A549 (cell line): Measurements from ENCODE around the gene CGREF1. TPM values are rescaled to one million over a fixed set of nuclear protein-coding genes. Genes with fewer than 3 reads are reported as not detected.
"Not testable (repeated sequence)": the region's sequence is repeated elsewhere in the genome, so short reads cannot be mapped to it uniquely, and the experiment has no call there.

Source experiments
- ATAC-seq, 2 experiments: fragments of 200-7000 bp in 1 of 2; fragments of >200 bp in 1 of 2; cut with Nextera tagmentation in 1 of 2; cut with Tn5 transposase in 1 of 2; 3 replicates each; pipeline versions ENCODE4 v1.8.0 to v1.9.1; 2018 to 2020; ENCODE audit warnings: mild to moderate bottlenecking in 1 of 2, moderate library complexity in 1 of 2
- CTCF ChIA-PET: fragments of 300-600 bp; sonication (Branson Sonifier 250); formaldehyde crosslinking; extraction: SDS; loops from one replicate; lab custom pipeline; 2021; ENCODE audit warnings: antibody characterized with exemption, inconsistent platforms; lab: Yijun Ruan, JAX
- POLR2A ChIA-PET: fragments of 350-600 bp; formaldehyde crosslinking; extraction: SDS; loops from one replicate; lab custom pipeline; 2021; ENCODE audit warnings: antibody characterized with exemption, inconsistent platforms; lab: Yijun Ruan, JAX
- DNase-seq, 2 experiments: peaks; one replicate each; pipeline versions ENCODE4 v3.0.0 to v3.0.0-alpha.2; 2011 to 2016; ENCODE audit warnings: low read depth in 1 of 2, low spot score in 1 of 2
- FAIRE-seq: peaks from 2 replicates; lab custom pipeline; 2011; peaks lifted over from hg19 to GRCh38; lab: Jason Lieb, UNC
- H3K27ac ChIP-seq, 2 experiments: fragments of >200 bp; sonication (Bioruptor Twin); formaldehyde crosslinking; 3 replicates each; pipeline ENCODE4 v1.5.1; 2016 to 2017
- H3K4me1 ChIP-seq: fragments of >200 bp; sonication (Bioruptor Twin); formaldehyde crosslinking; 3 replicates; pipeline ENCODE4 v1.6.1; 2016
- H3K4me2 ChIP-seq: fragments of >200 bp; sonication (Bioruptor Twin); formaldehyde crosslinking; 3 replicates; pipeline ENCODE4 v1.6.1; 2016
- H3K4me3 ChIP-seq: fragments of >200 bp; sonication (Bioruptor Twin); formaldehyde crosslinking; 3 replicates; pipeline ENCODE4 v1.5.1; 2016
- H3K9me3 ChIP-seq: fragments of >200 bp; sonication (Bioruptor Twin); formaldehyde crosslinking; 3 replicates; pipeline ENCODE4 v1.6.1; 2016
- BHLHE40 ChIP-seq: IDR thresholded peaks from 2 replicates; pipeline ENCODE4 v1.6.1; 2012; ENCODE audit warnings: low read depth, low read length, inconsistent platforms
- CBX2 ChIP-seq: fragments of 200-600 bp; sonication (generic); IDR thresholded peaks from 2 replicates; pipeline ENCODE4 v1.6.1; 2016; ENCODE audit warnings: low read depth, mild to moderate bottlenecking, borderline replicate concordance
- CHD4 ChIP-seq: fragments of 200-600 bp; sonication (generic); IDR thresholded peaks from 2 replicates; pipeline ENCODE4 v1.6.1; 2016; ENCODE audit warnings: antibody characterized with exemption, mild to moderate bottlenecking, borderline replicate concordance
- KDM1A ChIP-seq: fragments of 200-600 bp; sonication (generic); IDR thresholded peaks from 2 replicates; pipeline ENCODE4 v1.6.1; 2016; ENCODE audit warnings: low read depth, mild to moderate bottlenecking
- NPAS2 ChIP-seq: fragments of 250-450 bp; sonication (Bioruptor Pico); IDR thresholded peaks from 2 replicates; pipeline ENCODE4 v1.8.0; 2022; ENCODE audit warnings: mild to moderate bottlenecking, moderate library complexity, borderline replicate concordance
- NR3C1 ChIP-seq: fragments of >200 bp; sonication (Bioruptor Twin); formaldehyde crosslinking; IDR thresholded peaks from 3 replicates; pipeline ENCODE4 v1.6.1; 2017
- PHF8 ChIP-seq: fragments of 200-600 bp; sonication (generic); IDR thresholded peaks from 2 replicates; pipeline ENCODE4 v1.6.1; 2016; ENCODE audit warnings: low read depth, mild to moderate bottlenecking, antibody characterized with exemption, moderate library complexity, borderline replicate concordance
- RARB ChIP-seq: fragments of 250-450 bp; sonication (Bioruptor Pico); IDR thresholded peaks from 2 replicates; pipeline ENCODE4 v1.8.0; 2021; ENCODE audit warnings: mild to moderate bottlenecking, moderate library complexity
- RFX5 ChIP-seq: fragments of 450-650 bp; IDR thresholded peaks from 2 replicates; pipeline ENCODE4 v1.7.1; 2014; ENCODE audit warnings: antibody characterized with exemption, mild to moderate bottlenecking, moderate library complexity
- SREBF2 ChIP-seq: fragments of 450-650 bp; IDR thresholded peaks from 2 replicates; pipeline ENCODE4 v1.6.1; 2014; ENCODE audit warnings: mild to moderate bottlenecking, moderate library complexity
- TFCP2L1 ChIP-seq: fragments of 250-450 bp; sonication (Bioruptor Pico); IDR thresholded peaks from 2 replicates; pipeline ENCODE4 v1.5.0; 2021; ENCODE audit warnings: mild to moderate bottlenecking
- TP53 ChIP-seq: fragments of 250-450 bp; sonication (Bioruptor Pico); IDR thresholded peaks from 2 replicates; pipeline ENCODE4 v1.5.0; 2021; ENCODE audit warnings: mild to moderate bottlenecking, moderate library complexity
- ZFP36 ChIP-seq: fragments of 450-650 bp; IDR thresholded peaks from 2 replicates; pipeline ENCODE4 v1.6.1; 2014; ENCODE audit warnings: borderline replicate concordance; ENCODE audit not compliant: partially characterized antibody
- WGBS: methylation state at CpG from one replicate; pipeline ENCODE4 v1.1.6; 2017; ENCODE audit errors: missing lambda C conversion rate; 5-methylcytosine and 5-hydroxymethylcytosine counted together
- polyA plus RNA-seq, 4 experiments: library from polyadenylated mRNA; depleted of rRNA in 3 of 4; stranded (reverse); fragments of >200 nt; fragmentation: RNase III in 1 of 4; extraction: RNeasy Plus Mini Kit Qiagen cat#74134 plus additional on column Dnase treatment in 1 of 4; gene quantifications; 2 replicates in 3 of 4; 3 replicates in 1 of 4; pipeline ENCODE4 v1.2.3, GENCODE V29; 2011 to 2017
- TF ChIP-seq, protein P1 (sequence below): IDR thresholded peaks from 2 replicates; pipeline ENCODE4 v1.6.1; 2012
- TF ChIP-seq, protein P2 (sequence below): fragments of 450-650 bp; IDR thresholded peaks from 2 replicates; pipeline ENCODE4 v1.6.1; 2014; ENCODE audit warnings: antibody characterized with exemption
- TF ChIP-seq, protein P3 (sequence below): IDR thresholded peaks from 2 replicates; pipeline ENCODE4 v1.6.1; 2012
- TF ChIP-seq, protein P4 (sequence below): fragments of 200-600 bp; sonication (generic); IDR thresholded peaks from 2 replicates; pipeline ENCODE4 v1.6.1; 2016; ENCODE audit warnings: antibody characterized with exemption, mild to moderate bottlenecking, moderate library complexity

The CGREF1 gene
- polyA plus RNA-seq, 2 of the 4 experiments (the other 2 are of a cell fraction) = 5.1 to 5.8 TPM

DNA sequence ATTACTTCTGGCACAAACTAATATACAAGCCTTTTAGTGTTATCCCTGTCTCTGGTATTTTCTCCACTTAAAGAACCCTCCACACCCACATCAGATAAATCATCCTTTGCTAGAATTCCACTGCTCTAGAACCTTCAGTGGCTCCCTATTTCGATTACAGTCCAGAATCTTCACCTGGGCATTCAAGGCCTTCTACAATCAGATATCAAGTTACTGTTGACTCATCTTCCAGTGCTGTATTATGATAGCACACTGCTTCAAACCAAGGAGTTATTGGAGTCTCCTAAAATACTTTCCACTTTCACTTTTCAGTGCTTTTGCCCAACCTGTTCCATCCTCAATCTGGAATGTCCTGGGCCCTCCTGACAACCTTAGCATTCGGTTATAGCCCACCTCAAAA is 3.4 kb downstream of the CGREF1 start:
- CTCF ChIA-PET = interaction anchor here (0.6 to 4.2 kb wide), 7 partner anchors 8 to 353 kb away, joined by 3 to 28 read pairs (median 6); partner anchors contain the start of genes ABHD1 and PREB
- 44% methylated on average over 2 of the region's 2 CpGs for WGBS
- POLR2A ChIA-PET = no interaction called here
- Histone ChIP-seq H3K9me3 (no peaks in the 10 kb centered on the region), H3K4me2 (no peak overlapping the region), H3K4me1 (0 out of 3 replicates have a peak, but pooled peaks cover 4% of the 10 kb centered on the region), H3K4me3 (no peak overlapping the region), H3K27ac (no peak overlapping the region)
- no peak for DNase-seq
- 0 out of 2 replicates have a peak, but pooled peaks have one; percentile 16 for TF ChIP-seq KDM1A
- TF ChIP-seq ZFP36 = peak; percentile 71
- TF ChIP-seq CBX2 = no peak
- no peak for ATAC-seq
- no peak for FAIRE-seq

DNA sequence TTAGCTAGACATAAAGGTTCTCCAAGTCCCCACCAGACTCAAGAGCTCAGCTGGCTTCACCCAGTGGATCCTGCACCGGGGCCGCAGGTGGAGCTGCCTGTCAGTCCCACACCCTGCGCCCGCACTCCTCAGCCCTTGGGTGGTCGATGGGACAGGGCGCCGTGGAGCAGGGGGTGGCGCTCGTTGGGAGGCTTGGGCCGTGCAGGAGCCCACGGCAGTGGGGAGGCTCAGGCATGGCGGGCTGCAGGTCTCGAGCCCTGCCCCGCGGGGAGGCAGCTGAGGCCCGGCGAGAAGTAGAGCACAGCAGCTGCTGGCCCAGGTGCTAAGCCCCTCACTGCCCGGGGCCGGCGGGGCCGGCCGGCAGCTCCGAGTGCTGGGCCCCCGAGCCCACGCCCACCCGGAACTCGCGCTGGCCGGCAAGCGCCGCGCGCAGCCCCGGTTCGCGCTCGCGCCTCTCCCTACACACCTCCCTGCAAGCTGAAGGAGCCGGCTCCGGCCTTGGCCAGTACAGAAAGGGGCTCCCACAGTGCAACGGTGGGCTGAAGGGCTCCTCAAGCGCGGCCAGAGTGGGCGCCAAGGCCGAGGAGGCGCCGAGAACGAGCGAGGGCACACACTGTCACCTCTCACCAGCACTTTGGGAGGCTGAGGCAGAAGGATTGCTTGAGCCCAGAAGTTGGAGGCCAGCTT is 7.4 kb downstream of the CGREF1 start:
- H3K4me1 ChIP-seq, ATAC-seq, POLR2A ChIA-PET, H3K9me3 ChIP-seq, H3K27ac ChIP-seq, DNase-seq, H3K4me3 ChIP-seq, FAIRE-seq, H3K4me2 ChIP-seq: not testable (repeated sequence)
- CTCF ChIA-PET = interaction anchor here (1.1 to 4.2 kb wide), 12 partner anchors 9 to 192 kb away, joined by 3 to 28 read pairs (median 4); partner anchors contain the start of genes ABHD1 and TRIM54
- 90% methylated on average over 47 of the region's 49 CpGs for WGBS

DNA sequence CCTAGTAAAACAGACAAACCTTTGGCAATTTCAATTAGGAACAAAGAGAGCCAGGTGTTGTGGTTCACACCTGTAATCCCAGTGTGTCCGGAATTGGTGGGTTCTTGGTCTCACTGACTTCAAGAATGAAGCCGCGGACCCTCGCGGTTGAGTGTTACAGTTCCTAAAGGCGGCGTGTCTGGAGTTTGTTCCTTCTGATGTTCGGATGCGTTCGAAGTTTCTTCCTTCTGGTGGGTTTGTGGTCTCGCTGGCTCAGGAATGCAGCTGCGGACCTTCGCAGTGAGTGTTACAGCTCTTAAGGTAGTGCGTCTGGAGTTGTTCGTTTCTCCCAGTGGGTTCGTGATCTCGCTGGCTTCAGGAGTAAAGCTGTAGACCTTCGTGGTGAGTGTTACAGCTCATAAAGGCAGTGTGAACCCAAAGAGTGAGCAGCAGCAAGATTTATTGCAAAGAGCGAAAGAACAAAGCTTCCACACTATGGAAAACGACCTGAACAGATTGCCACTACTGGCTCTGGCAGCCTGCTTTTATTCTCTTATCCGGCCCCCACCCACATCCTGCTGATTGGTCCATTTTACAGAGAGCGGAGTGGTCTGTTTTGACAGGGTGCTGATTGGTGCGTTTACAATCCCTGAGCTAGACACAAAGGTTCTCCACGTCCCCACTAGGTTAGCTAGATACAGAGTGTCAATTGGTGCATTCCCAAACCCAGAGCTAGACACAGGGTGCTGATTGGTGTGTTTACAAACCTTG is 8.2 kb downstream of the CGREF1 start:
- FAIRE-seq, DNase-seq, ATAC-seq, H3K9me3 ChIP-seq, H3K27ac ChIP-seq, H3K4me1 ChIP-seq, H3K4me3 ChIP-seq, POLR2A ChIA-PET, H3K4me2 ChIP-seq: not testable (repeated sequence)
- CTCF ChIA-PET = interaction anchor here (0.5 to 2.0 kb wide), 10 partner anchors 9 to 192 kb away, joined by 3 to 7 read pairs (median 4); partner anchors contain the start of genes ABHD1 and KHK
- WGBS = 79% methylated on average over 24 of the region's 24 CpGs

DNA sequence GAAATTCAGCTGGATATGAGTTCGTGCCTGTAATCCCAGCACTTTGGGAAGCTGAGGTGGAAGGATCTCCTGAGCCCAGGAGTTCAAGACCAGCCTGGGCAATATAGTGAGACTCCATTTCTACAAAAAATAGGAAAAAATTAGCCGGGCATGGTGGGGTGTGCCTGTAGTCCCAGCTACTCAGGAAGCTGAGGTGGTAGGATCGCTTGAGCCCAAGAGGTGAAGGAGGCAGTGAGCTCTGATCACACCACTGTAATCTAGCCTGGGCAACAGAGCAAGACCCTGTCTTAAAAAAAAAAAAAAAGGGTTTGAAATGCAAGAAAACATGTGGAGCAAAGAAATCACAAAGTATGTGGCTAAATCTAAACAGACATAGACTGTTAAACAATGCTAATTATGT is 9.8 kb downstream of the CGREF1 start:
- 67% methylated on average over 3 of the region's 3 CpGs for WGBS
- CTCF ChIA-PET = interaction anchor here (0.6 to 3.8 kb wide), 10 partner anchors 10 to 211 kb away, joined by 3 to 17 read pairs (median 3); partner anchors contain the start of gene ABHD1
- DNase-seq = no peak
- H3K4me1 ChIP-seq = no peaks in the 10 kb centered on the region
- no peak overlapping the region for H3K27ac ChIP-seq
- FAIRE-seq = no peak
- H3K4me2 ChIP-seq = no peak overlapping the region
- ATAC-seq = no peak
- no peaks in the 10 kb centered on the region for H3K9me3 ChIP-seq
- no peak overlapping the region for H3K4me3 ChIP-seq
- TF ChIP-seq, protein P1, sequence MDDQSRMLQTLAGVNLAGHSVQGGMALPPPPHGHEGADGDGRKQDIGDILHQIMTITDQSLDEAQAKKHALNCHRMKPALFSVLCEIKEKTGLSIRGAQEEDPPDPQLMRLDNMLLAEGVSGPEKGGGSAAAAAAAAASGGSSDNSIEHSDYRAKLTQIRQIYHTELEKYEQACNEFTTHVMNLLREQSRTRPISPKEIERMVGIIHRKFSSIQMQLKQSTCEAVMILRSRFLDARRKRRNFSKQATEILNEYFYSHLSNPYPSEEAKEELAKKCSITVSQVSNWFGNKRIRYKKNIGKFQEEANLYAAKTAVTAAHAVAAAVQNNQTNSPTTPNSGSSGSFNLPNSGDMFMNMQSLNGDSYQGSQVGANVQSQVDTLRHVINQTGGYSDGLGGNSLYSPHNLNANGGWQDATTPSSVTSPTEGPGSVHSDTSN = no peak
- TF ChIP-seq, protein P2, sequence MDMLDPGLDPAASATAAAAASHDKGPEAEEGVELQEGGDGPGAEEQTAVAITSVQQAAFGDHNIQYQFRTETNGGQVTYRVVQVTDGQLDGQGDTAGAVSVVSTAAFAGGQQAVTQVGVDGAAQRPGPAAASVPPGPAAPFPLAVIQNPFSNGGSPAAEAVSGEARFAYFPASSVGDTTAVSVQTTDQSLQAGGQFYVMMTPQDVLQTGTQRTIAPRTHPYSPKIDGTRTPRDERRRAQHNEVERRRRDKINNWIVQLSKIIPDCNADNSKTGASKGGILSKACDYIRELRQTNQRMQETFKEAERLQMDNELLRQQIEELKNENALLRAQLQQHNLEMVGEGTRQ = no peak
- TF ChIP-seq CHD4 (no peak), KDM1A (no peak), PHF8 (no peak), RFX5 (no peak), BHLHE40 (no peak), SREBF2 (no peak), NPAS2 (CRISPR knock-in tag) (no peak), RARB (CRISPR knock-in tag) (no peak), NR3C1 (no peak), TFCP2L1 (no peak), TP53 (CRISPR knock-in tag) (no peak), CBX2 (no peak)
- TF ChIP-seq, protein P3, sequence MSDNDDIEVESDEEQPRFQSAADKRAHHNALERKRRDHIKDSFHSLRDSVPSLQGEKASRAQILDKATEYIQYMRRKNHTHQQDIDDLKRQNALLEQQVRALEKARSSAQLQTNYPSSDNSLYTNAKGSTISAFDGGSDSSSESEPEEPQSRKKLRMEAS = no peak
- TF ChIP-seq, protein P4, sequence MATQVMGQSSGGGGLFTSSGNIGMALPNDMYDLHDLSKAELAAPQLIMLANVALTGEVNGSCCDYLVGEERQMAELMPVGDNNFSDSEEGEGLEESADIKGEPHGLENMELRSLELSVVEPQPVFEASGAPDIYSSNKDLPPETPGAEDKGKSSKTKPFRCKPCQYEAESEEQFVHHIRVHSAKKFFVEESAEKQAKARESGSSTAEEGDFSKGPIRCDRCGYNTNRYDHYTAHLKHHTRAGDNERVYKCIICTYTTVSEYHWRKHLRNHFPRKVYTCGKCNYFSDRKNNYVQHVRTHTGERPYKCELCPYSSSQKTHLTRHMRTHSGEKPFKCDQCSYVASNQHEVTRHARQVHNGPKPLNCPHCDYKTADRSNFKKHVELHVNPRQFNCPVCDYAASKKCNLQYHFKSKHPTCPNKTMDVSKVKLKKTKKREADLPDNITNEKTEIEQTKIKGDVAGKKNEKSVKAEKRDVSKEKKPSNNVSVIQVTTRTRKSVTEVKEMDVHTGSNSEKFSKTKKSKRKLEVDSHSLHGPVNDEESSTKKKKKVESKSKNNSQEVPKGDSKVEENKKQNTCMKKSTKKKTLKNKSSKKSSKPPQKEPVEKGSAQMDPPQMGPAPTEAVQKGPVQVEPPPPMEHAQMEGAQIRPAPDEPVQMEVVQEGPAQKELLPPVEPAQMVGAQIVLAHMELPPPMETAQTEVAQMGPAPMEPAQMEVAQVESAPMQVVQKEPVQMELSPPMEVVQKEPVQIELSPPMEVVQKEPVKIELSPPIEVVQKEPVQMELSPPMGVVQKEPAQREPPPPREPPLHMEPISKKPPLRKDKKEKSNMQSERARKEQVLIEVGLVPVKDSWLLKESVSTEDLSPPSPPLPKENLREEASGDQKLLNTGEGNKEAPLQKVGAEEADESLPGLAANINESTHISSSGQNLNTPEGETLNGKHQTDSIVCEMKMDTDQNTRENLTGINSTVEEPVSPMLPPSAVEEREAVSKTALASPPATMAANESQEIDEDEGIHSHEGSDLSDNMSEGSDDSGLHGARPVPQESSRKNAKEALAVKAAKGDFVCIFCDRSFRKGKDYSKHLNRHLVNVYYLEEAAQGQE = no peak
- POLR2A ChIA-PET = no interaction called here
